Keratinocyte (primary cell): ENCODE measurements around the gene FZD1. TPM values are rescaled to one million over a fixed set of nuclear protein-coding genes. Genes with fewer than 3 reads are reported as not detected.

Source experiments
- DNase-seq: peaks from one replicate; pipeline ENCODE4 v3.0.0-alpha.2; 2011; ENCODE audit warnings: low read depth, missing footprints, low spot score
- FAIRE-seq: peaks from 2 replicates; lab custom pipeline; 2011; peaks lifted over from hg19 to GRCh38; lab: Jason Lieb, UNC
- H2AFZ ChIP-seq: 2 replicates; pipeline ENCODE4 v1.6.0; 2012; ENCODE audit warnings: low read length, control low read depth, inconsistent platforms; ENCODE audit not compliant: control insufficient read depth
- H3K27ac ChIP-seq: 2 replicates; pipeline ENCODE4 v1.5.1; 2011; ENCODE audit warnings: low read length; ENCODE audit not compliant: control insufficient read depth, insufficient read depth
- H3K27me3 ChIP-seq: 3 replicates; pipeline ENCODE4 v1.6.0; 2011; ENCODE audit warnings: low read length; ENCODE audit not compliant: control insufficient read depth, insufficient read depth; ENCODE audit errors: extremely low read depth
- H3K36me3 ChIP-seq, 2 experiments: 2 replicates in 1 of 2; 3 replicates in 1 of 2; pipeline ENCODE4 v1.5.1; 2011; ENCODE audit warnings: low read length in 2 of 2, mild to moderate bottlenecking in 1 of 2; ENCODE audit not compliant: control insufficient read depth in 2 of 2, insufficient read depth in 2 of 2; ENCODE audit errors: extremely low read depth in 1 of 2
- H3K4me1 ChIP-seq: 3 replicates; pipeline ENCODE4 v1.5.1; 2011; ENCODE audit warnings: low read length; ENCODE audit not compliant: control insufficient read depth, insufficient read depth; ENCODE audit errors: extremely low read depth
- H3K4me2 ChIP-seq: 3 replicates; pipeline ENCODE4 v1.6.0; 2011; ENCODE audit warnings: low read depth, low read length; ENCODE audit not compliant: control insufficient read depth, insufficient read depth; ENCODE audit errors: extremely low read depth
- H3K4me3 ChIP-seq, 3 experiments: fragments of 200-600 bp in 1 of 3; sonication (generic) in 1 of 3; 2 replicates in 2 of 3; 3 replicates in 1 of 3; pipeline ENCODE4 v1.5.1; 2011 to 2016; ENCODE audit warnings: low read length in 3 of 3, mild to moderate bottlenecking in 3 of 3, control low read depth in 2 of 3, inconsistent platforms in 1 of 3, low read depth in 1 of 3, mixed read lengths in 1 of 3, mixed run types in 1 of 3, moderate library complexity in 1 of 3; ENCODE audit not compliant: control insufficient read depth in 2 of 3, insufficient read depth in 2 of 3; ENCODE audit errors: extremely low read depth in 1 of 3
- H3K79me2 ChIP-seq: 2 replicates; pipeline ENCODE4 v1.6.0; 2012; ENCODE audit warnings: low read length; ENCODE audit not compliant: control insufficient read depth, insufficient read depth
- H3K9ac ChIP-seq: 3 replicates; pipeline ENCODE4 v1.6.0; 2011; ENCODE audit warnings: low read length; ENCODE audit not compliant: control insufficient read depth, insufficient read depth; ENCODE audit errors: extremely low read depth
- H3K9me1 ChIP-seq: 3 replicates; pipeline ENCODE4 v1.6.0; 2011; ENCODE audit warnings: low read length; ENCODE audit not compliant: control insufficient read depth, insufficient read depth; ENCODE audit errors: extremely low read depth
- H3K9me3 ChIP-seq: 2 replicates; pipeline ENCODE4 v1.5.1; 2012; ENCODE audit warnings: low read depth, low read length; ENCODE audit not compliant: control insufficient read depth
- H4K20me1 ChIP-seq: 3 replicates; pipeline ENCODE4 v1.6.0; 2011; ENCODE audit warnings: low read length; ENCODE audit not compliant: control insufficient read depth, insufficient read depth; ENCODE audit errors: extremely low read depth
- EZH2 ChIP-seq: IDR thresholded peaks from one replicate; pipeline ENCODE4 v1.6.1; 2012; ENCODE audit warnings: inconsistent platforms, mild to moderate bottlenecking, low read length, moderate library complexity
- dilution Hi-C: fragments of 300-500 bp; cut with MboI; formaldehyde crosslinking; loops from one replicate; pipeline ENCODE4 v1.7.0; 2020; ENCODE audit warnings: low sequenced_read_pairs; ENCODE audit not compliant: extremely low pct_ligation_motif_present
- polyA plus RNA-seq, 5 experiments: library from polyadenylated mRNA; depleted of rRNA in 3 of 5; stranded (reverse) in 3 of 5; stranded (forward) in 1 of 5; unstranded in 1 of 5; fragments of >200 nt; gene quantifications; 1 replicate in 1 of 5; 2 replicates in 3 of 5; 3 replicates in 1 of 5; pipeline versions ENCODE4 v1.2.1 to v1.2.3, GENCODE V29; 2011 to 2012; ENCODE audit warnings: missing spikeins in 2 of 5, low read depth in 1 of 5, low replicate concordance in 1 of 5
- TF ChIP-seq, protein P1 (sequence below), 3 experiments: IDR thresholded peaks in 1 of 3; conservative IDR thresholded peaks in 1 of 3; optimal IDR thresholded peaks in 1 of 3; 2 replicates in 2 of 3; 3 replicates in 1 of 3; pipeline versions ENCODE3 to v1.5.1; 2011; ENCODE audit warnings: low read length in 3 of 3, mild to moderate bottlenecking in 3 of 3, moderate library complexity in 2 of 3, control low read depth in 1 of 3, inconsistent platforms in 1 of 3; ENCODE audit not compliant: insufficient read depth in 2 of 3; ENCODE audit errors: extremely low read depth in 1 of 3

Gene FZD1
- polyA plus RNA-seq, 1 donor (not counting 4 experiments of a cell fraction or from before 2014, with no cell fraction given) = 1.3 TPM

DNA sequence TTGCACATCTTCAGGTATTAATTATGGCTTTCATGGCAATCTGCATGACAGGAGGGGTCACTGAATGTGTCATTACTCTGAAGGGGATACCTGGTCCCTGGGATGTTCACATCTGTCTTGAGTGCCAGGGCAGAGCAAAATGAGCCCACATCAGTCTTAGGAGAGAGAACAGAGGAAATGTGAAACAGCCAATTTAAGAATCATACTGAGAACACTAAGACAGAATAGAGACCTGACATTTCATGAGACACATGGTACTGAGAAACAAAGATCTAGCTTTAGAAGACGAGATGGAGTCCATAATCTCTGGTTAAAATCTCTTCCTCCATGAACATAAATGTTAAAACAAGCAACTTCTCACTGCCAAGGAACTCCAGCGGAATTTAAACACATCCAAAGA lies 34.1 kb upstream of the FZD1 start:
- peaks cover 4% of the 10 kb centered on the region for H3K27me3 ChIP-seq
- H3K79me2 ChIP-seq = no peaks in the 10 kb centered on the region
- dilution Hi-C loops = no loop called here
- DNase-seq (no peak), FAIRE-seq (no peak)
- no peak overlapping the region for H3K27ac ChIP-seq
- no peaks in the 10 kb centered on the region for H4K20me1 ChIP-seq
- H3K36me3 ChIP-seq = no peaks in the 10 kb centered on the region
- no peak overlapping the region for H2AFZ ChIP-seq
- no peak overlapping the region for H3K4me2 ChIP-seq
- H3K4me3 ChIP-seq = no peak overlapping the region
- TF ChIP-seq EZH2 = no peak
- TF ChIP-seq, protein P1, sequence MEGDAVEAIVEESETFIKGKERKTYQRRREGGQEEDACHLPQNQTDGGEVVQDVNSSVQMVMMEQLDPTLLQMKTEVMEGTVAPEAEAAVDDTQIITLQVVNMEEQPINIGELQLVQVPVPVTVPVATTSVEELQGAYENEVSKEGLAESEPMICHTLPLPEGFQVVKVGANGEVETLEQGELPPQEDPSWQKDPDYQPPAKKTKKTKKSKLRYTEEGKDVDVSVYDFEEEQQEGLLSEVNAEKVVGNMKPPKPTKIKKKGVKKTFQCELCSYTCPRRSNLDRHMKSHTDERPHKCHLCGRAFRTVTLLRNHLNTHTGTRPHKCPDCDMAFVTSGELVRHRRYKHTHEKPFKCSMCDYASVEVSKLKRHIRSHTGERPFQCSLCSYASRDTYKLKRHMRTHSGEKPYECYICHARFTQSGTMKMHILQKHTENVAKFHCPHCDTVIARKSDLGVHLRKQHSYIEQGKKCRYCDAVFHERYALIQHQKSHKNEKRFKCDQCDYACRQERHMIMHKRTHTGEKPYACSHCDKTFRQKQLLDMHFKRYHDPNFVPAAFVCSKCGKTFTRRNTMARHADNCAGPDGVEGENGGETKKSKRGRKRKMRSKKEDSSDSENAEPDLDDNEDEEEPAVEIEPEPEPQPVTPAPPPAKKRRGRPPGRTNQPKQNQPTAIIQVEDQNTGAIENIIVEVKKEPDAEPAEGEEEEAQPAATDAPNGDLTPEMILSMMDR (optimal IDR thresholded peaks at IDR 0.05 in 1 of 3, IDR thresholded peaks at IDR 0.05 in 1 of 3, conservative IDR thresholded peaks at IDR 0.05 in 1 of 3; ENCODE audit: extremely low read depth in 1 of 3, insufficient read depth in 2 of 3, low read length in 3 of 3) = no peak
- H3K9me1 ChIP-seq = no peaks in the 10 kb centered on the region
- H3K9me3 ChIP-seq = no peaks in the 10 kb centered on the region
- H3K4me1 ChIP-seq = no peaks in the 10 kb centered on the region
- no peak overlapping the region for H3K9ac ChIP-seq

GRCh38 chr7:91230503-91230902 lies 33.7 kb upstream of the FZD1 start:
- no peaks in the 10 kb centered on the region for H3K9me1 ChIP-seq

More at GRCh38 chr7:91230503-91230902, 33.7 kb upstream of the FZD1 start:
- Histone ChIP-seq H3K36me3 (no peaks in the 10 kb centered on the region), H3K79me2 (no peaks in the 10 kb centered on the region), H3K27me3 (peaks cover 4% of the 10 kb centered on the region), H3K4me1 (no peaks in the 10 kb centered on the region), H2AFZ (no peak overlapping the region), H3K4me3 (no peak overlapping the region), H3K9ac (no peak overlapping the region), H3K27ac (no peak overlapping the region), H4K20me1 (no peaks in the 10 kb centered on the region), H3K9me3 (no peaks in the 10 kb centered on the region), H3K4me2 (no peak overlapping the region)
- FAIRE-seq (no peak), DNase-seq (no peak)
- dilution Hi-C loops = no loop called here
- TF ChIP-seq EZH2 = no peak
- TF ChIP-seq, protein P1 (optimal IDR thresholded peaks at IDR 0.05 in 1 of 3, IDR thresholded peaks at IDR 0.05 in 1 of 3, conservative IDR thresholded peaks at IDR 0.05 in 1 of 3; ENCODE audit: extremely low read depth in 1 of 3, insufficient read depth in 2 of 3, low read length in 3 of 3) = no peak
